Measurements from ENCODE around the gene NDUFAF2. TPM values are rescaled to one million over a fixed set of nuclear protein-coding genes. Genes with fewer than 3 reads are reported as not detected.

The NDUFAF2 gene
- total RNA-seq, 2 donors from 2014 or later = 13.7 to 19.4 TPM

DNA sequence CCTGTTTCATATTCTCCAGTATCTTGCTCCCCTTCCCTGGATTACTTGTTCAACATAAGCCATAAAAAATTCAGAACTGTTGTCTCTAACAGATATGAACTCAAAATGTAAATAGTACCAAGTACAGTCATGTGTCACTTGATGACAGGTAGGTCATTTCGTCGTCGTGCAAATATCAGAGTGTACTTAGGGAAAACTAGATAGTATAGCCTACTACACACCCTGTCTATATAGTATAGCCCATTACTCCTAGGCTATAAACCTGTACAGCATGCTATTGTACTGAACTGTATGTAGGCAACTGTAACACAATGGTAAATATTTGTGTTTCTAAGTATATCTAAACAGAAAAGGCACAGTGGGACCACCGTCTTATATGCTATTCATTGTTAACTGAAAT is 178.1 kb downstream of the NDUFAF2 start:
- DNase-seq (no peak), ATAC-seq (no peak)
- Histone ChIP-seq H3K4me1 (no peaks in the 10 kb centered on the region), H3K4me3 (no peak overlapping the region), H3K27me3 (no peaks in the 10 kb centered on the region), H3K36me3 (replicated peaks in 1 of 2; ENCODE audit: insufficient read depth in 1 of 2, low read depth in 2 of 2) (no peaks in the 10 kb centered on the region), H3K27ac (no peak overlapping the region), H3K9me3 (no peaks in the 10 kb centered on the region)
- TF ChIP-seq, protein P1, sequence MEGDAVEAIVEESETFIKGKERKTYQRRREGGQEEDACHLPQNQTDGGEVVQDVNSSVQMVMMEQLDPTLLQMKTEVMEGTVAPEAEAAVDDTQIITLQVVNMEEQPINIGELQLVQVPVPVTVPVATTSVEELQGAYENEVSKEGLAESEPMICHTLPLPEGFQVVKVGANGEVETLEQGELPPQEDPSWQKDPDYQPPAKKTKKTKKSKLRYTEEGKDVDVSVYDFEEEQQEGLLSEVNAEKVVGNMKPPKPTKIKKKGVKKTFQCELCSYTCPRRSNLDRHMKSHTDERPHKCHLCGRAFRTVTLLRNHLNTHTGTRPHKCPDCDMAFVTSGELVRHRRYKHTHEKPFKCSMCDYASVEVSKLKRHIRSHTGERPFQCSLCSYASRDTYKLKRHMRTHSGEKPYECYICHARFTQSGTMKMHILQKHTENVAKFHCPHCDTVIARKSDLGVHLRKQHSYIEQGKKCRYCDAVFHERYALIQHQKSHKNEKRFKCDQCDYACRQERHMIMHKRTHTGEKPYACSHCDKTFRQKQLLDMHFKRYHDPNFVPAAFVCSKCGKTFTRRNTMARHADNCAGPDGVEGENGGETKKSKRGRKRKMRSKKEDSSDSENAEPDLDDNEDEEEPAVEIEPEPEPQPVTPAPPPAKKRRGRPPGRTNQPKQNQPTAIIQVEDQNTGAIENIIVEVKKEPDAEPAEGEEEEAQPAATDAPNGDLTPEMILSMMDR (IDR thresholded peaks at IDR 0.05) = no peak
- no peak for TF ChIP-seq POLR2A (IDR thresholded peaks at IDR 0.05)
- intact Hi-C loops (cut with DNase I) = no loop called here
- WGBS, 2 donors = 47 to 49% methylated on average over 4 of the region's 4 CpGs

DNA sequence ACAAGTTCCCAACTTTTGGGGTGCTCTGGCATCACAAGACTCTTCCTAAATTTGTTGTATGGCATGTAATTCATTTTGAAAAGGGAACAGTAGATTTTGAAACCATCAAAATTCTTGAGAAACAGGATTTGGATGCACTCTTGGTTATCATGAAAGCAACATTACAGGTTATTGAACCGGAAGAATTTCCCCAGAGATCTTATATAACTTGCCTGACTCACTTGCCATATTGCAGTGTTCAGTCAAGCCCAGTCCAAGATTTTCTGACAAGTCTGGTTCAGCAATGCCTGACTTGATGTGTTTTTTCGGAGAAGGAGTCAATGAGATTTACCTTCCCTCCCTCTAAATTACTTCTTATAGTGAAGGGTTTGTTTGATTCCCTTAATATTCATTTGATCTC is 185.3 kb downstream of the NDUFAF2 start:
- TF ChIP-seq, protein P1 (IDR thresholded peaks at IDR 0.05) = no peak
- no peak for TF ChIP-seq POLR2A (IDR thresholded peaks at IDR 0.05)
- ATAC-seq = no peak
- H3K27ac ChIP-seq = no peak overlapping the region
- 91 to 93% methylated on average over 2 of the region's 2 CpGs for WGBS, 2 donors
- no peaks in the 10 kb centered on the region for H3K36me3 ChIP-seq (replicated peaks in 1 of 2; ENCODE audit: insufficient read depth in 1 of 2, low read depth in 2 of 2)
- H3K9me3 ChIP-seq = no peaks in the 10 kb centered on the region
- intact Hi-C loops (cut with DNase I) = no loop called here
- no peaks in the 10 kb centered on the region for H3K4me1 ChIP-seq
- DNase-seq = no peak
- no peak overlapping the region for H3K4me3 ChIP-seq
- H3K27me3 ChIP-seq = no peaks in the 10 kb centered on the region

DNA sequence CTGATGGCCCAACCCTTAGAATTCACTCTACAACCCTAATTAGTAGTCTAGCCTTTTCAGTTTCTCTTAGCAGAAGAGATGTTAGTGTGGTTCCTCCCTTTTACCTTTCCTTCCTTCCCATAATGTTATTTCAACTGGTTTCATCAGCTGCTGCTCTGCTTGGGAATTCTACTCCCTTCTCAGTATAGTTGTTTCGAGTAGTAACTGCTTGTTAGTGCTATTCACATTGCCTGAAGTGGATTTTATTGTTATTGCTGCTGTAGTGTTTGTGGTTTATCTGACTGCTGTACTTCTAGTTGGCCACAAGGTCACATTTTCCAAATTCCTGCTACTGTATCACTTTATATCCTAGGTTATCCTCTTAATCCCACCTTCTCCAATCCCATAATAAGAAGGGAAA is 187.6 kb downstream of the NDUFAF2 start:
- H3K27me3 ChIP-seq = no peaks in the 10 kb centered on the region
- no peak overlapping the region for H3K4me3 ChIP-seq
- intact Hi-C loops (cut with DNase I) = no loop called here
- no peak for ATAC-seq
- 85 to 96% methylated on average over 1 of the region's 1 CpG for WGBS, 2 donors
- no peaks in the 10 kb centered on the region for H3K4me1 ChIP-seq
- H3K9me3 ChIP-seq = no peaks in the 10 kb centered on the region
- no peak overlapping the region for H3K27ac ChIP-seq
- no peak for DNase-seq
- TF ChIP-seq POLR2A (IDR thresholded peaks at IDR 0.05) = no peak
- TF ChIP-seq, protein P1 (IDR thresholded peaks at IDR 0.05) = no peak
- no peaks in the 10 kb centered on the region for H3K36me3 ChIP-seq (replicated peaks in 1 of 2; ENCODE audit: insufficient read depth in 1 of 2, low read depth in 2 of 2)

DNA sequence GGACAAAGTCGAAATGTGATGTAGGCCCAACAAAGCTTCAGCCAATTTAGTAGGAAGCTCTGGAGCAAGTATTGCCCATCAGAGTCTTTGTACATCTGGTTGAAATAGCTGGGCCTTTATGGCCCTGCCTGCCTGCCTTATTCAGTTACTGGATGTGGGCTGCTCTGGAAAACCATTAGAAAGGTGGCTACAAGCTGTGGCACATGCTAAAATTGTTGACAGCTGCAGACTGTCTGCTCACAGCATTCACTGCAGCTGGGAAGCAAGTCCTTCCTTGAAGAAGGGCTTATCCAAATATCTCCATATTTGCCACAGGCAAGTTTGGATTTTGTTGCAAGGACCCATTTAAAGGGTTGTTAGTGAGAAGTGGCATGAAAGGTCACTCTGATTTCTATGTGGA is 192.8 kb downstream of the NDUFAF2 start:
- intact Hi-C loops (cut with DNase I) = no loop called here
- no peaks in the 10 kb centered on the region for H3K27me3 ChIP-seq
- ATAC-seq = no peak
- no peak overlapping the region for H3K27ac ChIP-seq
- no peak overlapping the region for H3K4me3 ChIP-seq
- no peaks in the 10 kb centered on the region for H3K36me3 ChIP-seq (replicated peaks in 1 of 2; ENCODE audit: insufficient read depth in 1 of 2, low read depth in 2 of 2)
- WGBS, 2 donors = 93 to 100% methylated on average over 1 of the region's 1 CpG
- no peaks in the 10 kb centered on the region for H3K9me3 ChIP-seq
- no peak for DNase-seq
- no peaks in the 10 kb centered on the region for H3K4me1 ChIP-seq
- no peak for TF ChIP-seq POLR2A (IDR thresholded peaks at IDR 0.05)

DNA sequence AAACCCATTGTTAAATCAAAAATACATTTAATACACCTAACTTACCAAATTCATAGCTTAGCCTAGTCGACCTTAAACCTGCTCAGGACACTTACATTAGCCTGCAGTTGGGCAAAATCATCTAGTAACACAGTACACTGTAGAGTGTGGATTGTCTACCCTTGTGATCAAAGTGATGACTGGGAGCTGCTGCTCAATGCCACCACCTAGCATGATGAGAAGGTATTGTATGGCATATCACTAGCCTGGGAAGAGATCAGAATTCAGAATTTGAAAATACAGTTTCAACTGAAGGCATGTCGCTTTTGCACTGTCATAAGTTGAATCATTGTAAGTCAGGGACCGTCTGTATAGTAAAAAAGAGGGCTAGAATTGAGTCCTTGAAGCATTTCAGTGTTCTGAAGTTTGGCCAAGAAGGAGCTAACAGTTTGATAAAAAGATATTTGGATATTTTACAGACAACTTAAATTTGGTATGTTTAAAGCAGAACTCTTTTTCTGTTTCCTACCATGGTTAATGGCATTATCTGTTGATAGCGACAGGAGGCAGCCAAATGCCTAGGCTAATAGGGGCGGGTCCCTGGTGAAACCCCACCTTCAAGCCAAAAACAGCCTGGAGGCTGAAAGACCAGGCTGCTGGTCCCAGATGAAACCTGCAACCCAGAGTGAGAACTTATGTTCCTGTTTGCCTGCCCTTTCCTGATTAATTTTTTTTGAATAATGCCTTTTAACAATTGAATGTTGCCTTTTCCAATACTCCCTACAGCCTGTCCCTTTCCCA is 194.3 kb downstream of the NDUFAF2 start:
- Histone ChIP-seq H3K4me1 (no peaks in the 10 kb centered on the region), H3K27me3 (no peaks in the 10 kb centered on the region), H3K27ac (no peak overlapping the region), H3K4me3 (no peak overlapping the region), H3K9me3 (no peaks in the 10 kb centered on the region), H3K36me3 (replicated peaks in 1 of 2; ENCODE audit: insufficient read depth in 1 of 2, low read depth in 2 of 2) (no peaks in the 10 kb centered on the region)
- intact Hi-C loops (cut with DNase I) = no loop called here
- ATAC-seq (no peak), DNase-seq (no peak)
- TF ChIP-seq POLR2A (IDR thresholded peaks at IDR 0.05) = no peak
- TF ChIP-seq, protein P1 (IDR thresholded peaks at IDR 0.05) = peak in 2 of 7 experiments; percentile 7 to 8
- 72 to 88% methylated on average over 5 of the region's 5 CpGs for WGBS, 2 donors

All from body of pancreas (tissue), 4 donors.